PFSK-1 (cell line): ENCODE data around the gene CRAT.

Experiments used
- FOXP2 ChIP-seq: optimal IDR thresholded peaks from 2 replicates; pipeline ENCODE3; 2011; ENCODE audit warnings: borderline replicate concordance, control low read depth, inconsistent platforms; ENCODE audit not compliant: insufficient read depth; ENCODE audit errors: extremely low read length, extremely low read depth
- POLR2AphosphoS5 ChIP-seq: IDR thresholded peaks from 2 replicates; pipeline ENCODE4 v1.6.1; 2012; ENCODE audit warnings: low read depth, mild to moderate bottlenecking, control low read depth, low read length, moderate library complexity
- REST ChIP-seq, 2 experiments: IDR thresholded peaks; 2 replicates each; pipeline versions ENCODE4 v1.6.1 to v1.8.0; 2011 to 2012; ENCODE audit warnings: low read depth in 2 of 2, low read length in 2 of 2, control low read depth in 1 of 2, inconsistent platforms in 1 of 2, mild to moderate bottlenecking in 1 of 2, moderate library complexity in 1 of 2; ENCODE audit not compliant: insufficient read depth in 1 of 2
- SIN3A ChIP-seq: IDR thresholded peaks from 2 replicates; pipeline ENCODE4 v1.6.1; 2012; ENCODE audit warnings: mild to moderate bottlenecking, low read length, moderate library complexity, borderline replicate concordance; ENCODE audit not compliant: insufficient read depth
- TAF1 ChIP-seq: IDR thresholded peaks from 2 replicates; pipeline ENCODE4 v1.6.1; 2012; ENCODE audit warnings: low read length, control low read depth, borderline replicate concordance; ENCODE audit not compliant: insufficient read depth

GRCh38 chr9:129109537-129109903, 1.1 kb downstream of the CRAT start:
- TF ChIP-seq POLR2AphosphoS5, result no peak
- TF ChIP-seq TAF1, result no peak
- no peak for TF ChIP-seq SIN3A
- no peak for TF ChIP-seq REST (IDR thresholded peaks at IDR 0.05; ENCODE audit: insufficient read depth in 1 of 2, low read depth in 2 of 2, low read length in 2 of 2)
- TF ChIP-seq FOXP2, result no peak
